SU-DHL-6 (cell line): ENCODE data around the gene TECPR2.

Source experiments
- EZH2phosphoT487 ChIP-seq: fragments of 200-600 bp; sonication (generic), shearing (Covaris generic); conservative IDR thresholded peaks from 2 replicates; pipeline ENCODE4 v1.6.1; 2018; ENCODE audit warnings: mild to moderate bottlenecking, antibody characterized with exemption, low read length, moderate library complexity, mixed read lengths
- TF ChIP-seq, protein P1 (sequence below): fragments of 200-600 bp; sonication (generic); IDR thresholded peaks from one replicate; pipeline ENCODE4 v1.5.1; 2017; ENCODE audit warnings: antibody characterized with exemption, mild to moderate bottlenecking, low read length, moderate library complexity; ENCODE audit not compliant: insufficient read depth, poor library complexity, severe bottlenecking

DNA sequence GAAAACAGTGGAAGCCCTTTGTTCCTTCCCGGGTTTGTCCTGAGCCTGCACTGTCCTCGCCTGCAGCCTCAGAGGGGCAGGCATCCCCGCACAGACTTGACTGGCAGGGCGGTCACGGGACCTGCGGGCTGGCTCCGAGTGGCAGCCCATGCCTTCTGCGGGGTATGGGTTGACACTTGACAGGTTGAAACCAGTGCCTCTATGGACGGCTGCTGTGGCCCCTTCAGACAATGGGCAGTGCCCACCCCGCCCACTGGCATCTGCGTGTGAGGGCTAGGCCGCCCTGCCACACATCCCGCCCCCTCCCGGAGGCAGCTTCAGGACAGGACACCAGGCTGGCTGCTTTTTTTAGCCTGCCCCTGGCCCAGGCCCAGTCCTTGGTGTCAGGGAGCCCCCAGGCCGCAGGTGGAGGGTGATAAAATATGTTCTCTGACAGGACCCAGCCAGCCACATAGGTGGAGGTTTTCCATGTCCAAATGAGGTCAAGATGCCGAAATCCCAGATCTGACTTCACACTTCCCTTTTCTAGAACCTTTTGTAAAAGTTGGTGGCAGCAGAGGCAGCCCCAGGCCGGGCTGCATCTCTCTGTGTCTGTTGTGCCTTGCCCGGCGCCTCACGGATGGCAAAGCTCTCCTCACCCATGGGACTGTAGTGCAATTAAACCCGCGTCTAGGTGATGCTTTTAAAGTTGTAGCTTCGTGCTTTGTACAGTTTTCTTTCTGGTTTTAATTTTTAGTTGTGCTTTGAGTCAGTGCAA, 136.8 kb downstream of the TECPR2 start:
- TF ChIP-seq, protein P1, sequence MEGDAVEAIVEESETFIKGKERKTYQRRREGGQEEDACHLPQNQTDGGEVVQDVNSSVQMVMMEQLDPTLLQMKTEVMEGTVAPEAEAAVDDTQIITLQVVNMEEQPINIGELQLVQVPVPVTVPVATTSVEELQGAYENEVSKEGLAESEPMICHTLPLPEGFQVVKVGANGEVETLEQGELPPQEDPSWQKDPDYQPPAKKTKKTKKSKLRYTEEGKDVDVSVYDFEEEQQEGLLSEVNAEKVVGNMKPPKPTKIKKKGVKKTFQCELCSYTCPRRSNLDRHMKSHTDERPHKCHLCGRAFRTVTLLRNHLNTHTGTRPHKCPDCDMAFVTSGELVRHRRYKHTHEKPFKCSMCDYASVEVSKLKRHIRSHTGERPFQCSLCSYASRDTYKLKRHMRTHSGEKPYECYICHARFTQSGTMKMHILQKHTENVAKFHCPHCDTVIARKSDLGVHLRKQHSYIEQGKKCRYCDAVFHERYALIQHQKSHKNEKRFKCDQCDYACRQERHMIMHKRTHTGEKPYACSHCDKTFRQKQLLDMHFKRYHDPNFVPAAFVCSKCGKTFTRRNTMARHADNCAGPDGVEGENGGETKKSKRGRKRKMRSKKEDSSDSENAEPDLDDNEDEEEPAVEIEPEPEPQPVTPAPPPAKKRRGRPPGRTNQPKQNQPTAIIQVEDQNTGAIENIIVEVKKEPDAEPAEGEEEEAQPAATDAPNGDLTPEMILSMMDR, result no peak
- TF ChIP-seq EZH2phosphoT487, result no peak
